HG03565 (cell line): ENCODE results near the gene CCDC142.
A peak's percentile ranks its signal among the peaks of the same experiment; 100 is the strongest.
"Not testable (repeated sequence)": the region's sequence is repeated elsewhere in the genome, so short reads cannot be mapped to it uniquely, and the experiment has no call there.

Experiments used
- ATAC-seq: cut with Tn5 transposase; IDR thresholded peaks from one replicate; pipeline ENCODE4 v1.9.1; 2021; ENCODE audit warnings: mild to moderate bottlenecking, moderate library complexity; ENCODE audit not compliant: unreplicated experiment

CCDC142 gene

GRCh38 chr2:74447230-74447999, 35.4 kb downstream of the CCDC142 start:
- no peak for ATAC-seq

DNA sequence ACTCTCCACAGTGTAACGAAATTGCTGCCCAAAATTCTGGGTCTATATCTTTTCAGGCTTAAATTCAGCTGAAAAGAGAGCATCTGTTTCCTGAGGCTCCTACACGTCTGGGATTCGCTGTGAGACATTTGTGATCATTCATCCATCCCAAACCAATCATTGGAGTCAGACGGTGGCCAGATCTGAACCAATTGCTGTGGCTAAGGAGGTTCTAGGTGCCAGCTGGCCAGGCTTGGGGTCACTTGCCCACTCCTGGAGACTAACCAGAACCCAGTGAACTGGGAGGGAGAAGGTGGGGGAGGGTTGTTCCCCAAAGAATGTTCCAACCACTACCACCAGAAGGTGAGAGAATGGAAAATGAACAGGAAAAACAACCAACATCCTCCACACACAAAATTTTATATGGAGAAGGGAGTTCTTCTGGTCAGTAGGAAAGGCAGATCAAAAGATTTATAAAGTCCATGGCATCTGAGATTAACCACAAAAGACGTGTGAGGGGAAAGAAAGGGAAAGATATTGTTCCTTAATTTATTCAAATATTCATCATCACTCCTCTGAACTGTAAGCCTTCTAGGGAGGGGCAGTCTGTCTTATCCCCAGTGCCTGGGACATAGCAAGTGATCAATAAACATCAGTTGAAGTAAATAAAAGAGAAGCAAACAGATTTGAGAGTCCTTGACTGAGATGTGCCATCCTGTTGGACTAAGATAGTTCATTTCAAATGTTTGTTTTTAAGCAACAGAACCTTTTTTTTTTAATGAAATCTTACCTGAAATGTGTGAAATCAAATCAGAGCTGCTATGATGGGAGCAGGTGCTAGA, 38.1 kb downstream of the CCDC142 start:
- no peak for ATAC-seq

- not testable (repeated sequence) for ATAC-seq
These were observed 40.1 kb downstream of the CCDC142 start for GRCh38 chr2:74442483-74443297.

GRCh38 chr2:74441690-74442482, 40.9 kb downstream of the CCDC142 start, which contains the start of gene RTKN:
TSS of gene RTKN (minus strand) at chr2:74441937. CDS start at chr2:74441816, 121 bp downstream.
- no peak for ATAC-seq

GRCh38 chr2:74441170-74441689, 41.6 kb downstream of the CCDC142 start:
- no peak for ATAC-seq

GRCh38 chr2:74440378-74441169, 42.2 kb downstream of the CCDC142 start:
- peak; percentile 66 for ATAC-seq

DNA sequence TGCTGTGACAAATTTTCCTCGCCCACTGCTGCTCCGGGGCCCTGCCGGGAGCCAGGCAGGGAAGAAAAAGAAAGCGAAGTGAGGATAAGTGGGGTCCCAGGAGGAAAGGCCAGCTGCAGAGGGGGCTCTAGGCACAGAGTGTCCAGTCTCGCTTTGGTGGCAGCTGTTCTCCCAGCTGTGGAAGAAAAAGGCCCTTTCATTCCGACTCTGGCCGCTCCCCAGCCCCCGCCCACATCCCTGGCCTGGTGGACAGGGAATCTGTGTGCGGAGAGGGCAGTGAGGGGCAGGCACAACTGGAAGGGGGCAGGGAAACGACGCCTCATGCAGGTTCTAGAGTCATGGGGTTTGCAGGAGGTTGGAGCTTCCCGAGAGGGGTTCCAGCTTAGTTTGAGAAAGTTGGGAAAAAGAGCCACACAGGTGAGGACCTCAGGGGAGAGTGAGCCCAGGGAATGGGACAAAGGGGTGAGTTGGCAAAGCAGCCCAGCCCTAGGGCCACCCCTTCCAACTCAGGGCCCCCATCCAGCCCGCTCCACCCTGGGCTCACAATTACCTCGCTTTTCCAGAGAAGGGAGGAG, 42.9 kb downstream of the CCDC142 start:
- ATAC-seq = no peak

DNA sequence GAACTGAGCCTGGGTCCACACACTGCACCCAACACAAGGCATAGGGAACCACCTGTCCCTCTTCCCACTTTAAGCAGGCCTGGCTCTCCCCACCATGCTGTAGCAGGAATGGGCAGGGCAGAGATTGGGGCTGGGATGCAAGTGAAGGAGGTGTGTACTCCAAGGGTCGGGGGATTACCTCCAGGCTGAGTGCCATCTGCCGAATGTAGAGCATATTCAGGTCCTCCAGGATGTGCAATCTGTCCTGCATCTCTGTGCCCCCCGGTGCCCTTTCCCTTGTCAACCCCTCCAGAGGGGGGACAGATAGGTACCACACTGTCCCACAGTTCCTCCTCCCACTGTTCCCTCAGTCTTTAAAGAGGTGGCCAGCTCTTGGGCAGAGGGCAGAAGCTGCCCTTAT, 43.4 kb downstream of the CCDC142 start:
- ATAC-seq = no peak

GRCh38 chr2:74438248-74438647, 44.5 kb downstream of the CCDC142 start:
- no peak for ATAC-seq

- ATAC-seq = no peak
These were observed 45.7 kb downstream of the CCDC142 start for GRCh38 chr2:74436848-74437695.

DNA sequence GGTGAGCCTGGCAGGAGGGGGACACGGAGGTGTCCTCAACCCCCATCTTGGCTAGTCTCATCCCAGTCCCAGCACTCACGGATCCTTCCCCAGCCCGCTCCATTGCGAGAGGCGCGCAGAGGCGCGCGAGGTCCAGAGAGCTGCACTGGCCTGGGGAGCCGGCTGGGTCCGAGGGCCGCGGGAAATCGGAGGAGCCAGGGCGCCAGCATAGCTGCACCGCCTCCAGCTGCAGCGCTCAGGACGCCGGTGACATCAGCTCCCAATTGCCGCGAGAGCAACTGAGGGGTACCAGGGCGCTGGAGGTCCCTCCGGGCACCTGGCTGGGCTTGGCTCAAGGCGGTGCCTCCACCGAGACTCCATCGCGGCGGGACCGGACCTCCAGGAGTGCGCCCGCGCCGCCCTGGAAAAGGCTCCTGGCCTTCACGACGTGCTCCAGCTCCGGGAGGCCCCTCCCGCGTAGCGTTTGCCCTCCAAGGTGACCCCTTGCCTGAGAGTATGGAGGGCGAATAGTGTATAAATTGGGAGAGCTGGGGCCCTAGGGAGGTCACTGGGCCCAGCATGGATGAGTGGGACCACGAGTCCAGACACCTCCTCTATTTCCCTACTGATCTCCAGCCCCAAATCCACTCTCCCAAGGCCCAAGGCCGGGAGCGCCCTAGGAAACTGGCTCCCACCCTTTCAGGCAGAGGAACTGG, 46.5 kb downstream of the CCDC142 start:
- no peak for ATAC-seq

DNA sequence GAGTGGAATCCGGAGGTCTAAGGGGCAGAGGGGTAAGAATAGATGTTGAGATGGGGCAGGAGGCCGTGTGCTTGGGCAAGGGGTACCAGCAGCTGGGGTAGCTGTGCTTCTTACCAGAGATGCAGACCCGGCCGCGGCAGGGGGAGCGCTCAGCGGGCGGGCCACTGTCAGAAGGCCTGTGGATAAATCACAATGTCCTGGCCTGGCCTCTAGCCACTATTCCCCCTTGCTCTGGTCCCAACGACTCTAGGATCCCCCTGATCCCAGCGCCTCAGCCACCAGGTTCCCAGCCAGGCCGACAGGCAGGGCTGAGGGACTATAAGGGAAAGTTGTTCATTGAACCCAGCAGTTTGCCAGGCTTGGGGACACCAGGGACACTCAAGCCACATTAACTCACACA, 52.3 kb downstream of the CCDC142 start:
- no peak for ATAC-seq

DNA sequence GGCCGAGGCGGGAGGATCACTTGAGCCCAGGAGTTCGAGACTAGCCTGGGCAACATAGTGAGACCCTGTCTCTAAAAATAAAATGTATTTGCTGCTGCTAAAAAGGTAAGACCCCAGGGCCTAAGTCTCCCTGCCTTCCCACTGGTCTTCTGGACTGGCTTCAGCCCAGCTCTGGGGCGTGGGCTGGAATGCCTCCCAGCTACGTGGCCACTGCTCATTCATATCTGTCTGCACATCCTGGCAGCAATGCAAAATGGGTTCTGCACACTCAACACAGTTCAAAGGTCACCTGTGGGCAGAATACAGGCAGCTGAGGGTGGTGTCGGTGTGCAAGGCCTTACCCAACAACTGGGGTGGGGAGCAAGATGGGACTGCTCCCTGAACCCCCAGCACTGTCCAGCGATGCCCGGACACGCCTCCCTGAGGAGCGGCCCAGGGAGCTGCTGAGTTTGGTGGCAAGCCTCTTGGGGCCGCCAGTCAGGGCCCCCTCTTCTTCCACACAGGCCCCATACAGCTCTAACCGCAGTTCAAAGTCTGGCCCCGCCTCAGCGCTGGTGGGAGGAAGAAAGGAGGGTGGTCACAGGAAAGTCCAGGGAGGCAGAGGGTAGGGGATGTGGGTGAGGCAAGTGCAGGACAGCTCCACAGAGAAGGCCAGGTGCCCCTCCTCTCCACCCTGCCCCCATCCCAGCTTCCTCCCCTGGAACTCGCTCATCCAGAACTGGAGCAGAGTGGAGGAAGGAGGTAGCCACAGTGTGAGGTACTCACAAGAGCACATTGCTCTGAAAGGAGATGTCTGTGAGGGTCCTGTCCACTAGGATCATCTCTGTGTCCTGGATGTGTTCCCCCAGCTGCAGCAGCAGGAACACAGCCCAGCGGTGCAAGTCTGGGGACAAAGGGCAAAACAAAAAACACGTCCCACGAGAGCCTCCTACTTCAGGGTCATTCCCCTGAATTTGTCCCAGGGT, 53.0 kb downstream of the CCDC142 start:
- no peak for ATAC-seq

- ATAC-seq = no peak
These were observed 54.1 kb downstream of the CCDC142 start for GRCh38 chr2:74428675-74429074.

GRCh38 chr2:74427551-74427950, 55.2 kb downstream of the CCDC142 start:
- no peak for ATAC-seq

DNA sequence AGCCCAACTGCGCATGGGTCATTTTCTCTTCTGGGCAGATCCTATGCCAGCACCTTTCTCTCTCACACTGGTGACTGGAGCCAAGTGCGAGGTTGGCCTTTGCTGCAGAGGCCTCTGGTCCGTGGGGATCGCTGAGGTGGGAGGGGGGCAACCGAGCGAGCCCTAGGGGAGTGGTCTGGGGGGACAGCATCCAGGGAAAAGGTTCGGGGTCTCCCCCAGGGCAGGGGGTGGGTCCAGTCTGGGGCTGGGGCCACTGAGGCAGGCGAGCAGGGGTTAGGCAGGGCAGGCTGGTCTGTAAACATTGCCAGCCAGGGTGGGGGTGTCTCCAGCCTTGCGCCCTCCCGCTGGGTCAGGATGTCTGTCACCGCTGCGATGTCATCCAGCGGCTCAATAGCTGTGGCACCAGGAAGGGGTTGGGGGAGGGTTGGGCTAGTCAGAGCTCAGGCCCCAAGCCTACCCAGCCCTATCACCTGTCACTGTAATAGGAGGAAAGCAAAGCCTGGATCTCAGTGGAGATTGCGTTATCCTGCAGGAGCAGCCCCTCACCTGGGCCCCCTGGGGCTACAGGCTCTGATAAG, 56.5 kb downstream of the CCDC142 start:
- no peak for ATAC-seq
